ENCODE results near the gene ZNF407.

Gene ZNF407

GRCh38 chr18:74775239-74775638 lies 177.6 kb downstream of the ZNF407 start:
- in situ Hi-C loops (cut with MboI; ENCODE audit: low sequenced_read_pairs) = no loop called here

- in situ Hi-C loops (cut with MboI; ENCODE audit: low sequenced_read_pairs) = no loop called here
Observed at GRCh38 chr18:74778191-74778847, 180.6 kb downstream of the ZNF407 start.

GRCh38 chr18:74784752-74785151 lies 187.1 kb downstream of the ZNF407 start:
- in situ Hi-C loops (cut with MboI; ENCODE audit: low sequenced_read_pairs) = no loop called here

- in situ Hi-C loops (cut with MboI; ENCODE audit: low sequenced_read_pairs) = no loop called here
Observed at GRCh38 chr18:74785632-74786031, 188.0 kb downstream of the ZNF407 start.

GRCh38 chr18:74788657-74789056 lies 191.0 kb downstream of the ZNF407 start:
- in situ Hi-C loops (cut with MboI; ENCODE audit: low sequenced_read_pairs) = no loop called here

- in situ Hi-C loops (cut with MboI; ENCODE audit: low sequenced_read_pairs) = no loop called here
Observed at GRCh38 chr18:74789078-74789477, 191.4 kb downstream of the ZNF407 start.

GRCh38 chr18:74790451-74790850 lies 192.8 kb downstream of the ZNF407 start:
- in situ Hi-C loops (cut with MboI; ENCODE audit: low sequenced_read_pairs) = no loop called here

- in situ Hi-C loops (cut with MboI; ENCODE audit: low sequenced_read_pairs) = no loop called here
Observed at GRCh38 chr18:74791501-74792194, 194.0 kb downstream of the ZNF407 start.

- in situ Hi-C loops (cut with MboI; ENCODE audit: low sequenced_read_pairs) = no loop called here
Observed at GRCh38 chr18:74793746-74794145, 196.1 kb downstream of the ZNF407 start.

GRCh38 chr18:74795751-74796150 lies 198.1 kb downstream of the ZNF407 start:
- in situ Hi-C loops (cut with MboI; ENCODE audit: low sequenced_read_pairs) = no loop called here

- in situ Hi-C loops (cut with MboI; ENCODE audit: low sequenced_read_pairs) = no loop called here
Observed at GRCh38 chr18:74796211-74796610, 198.5 kb downstream of the ZNF407 start.

GRCh38 chr18:74796841-74797576 lies 199.3 kb downstream of the ZNF407 start:
- in situ Hi-C loops (cut with MboI; ENCODE audit: low sequenced_read_pairs) = no loop called here

GRCh38 chr18:74797577-74798151 lies 200.0 kb downstream of the ZNF407 start:
- in situ Hi-C loops (cut with MboI; ENCODE audit: low sequenced_read_pairs) = no loop called here

- in situ Hi-C loops (cut with MboI; ENCODE audit: low sequenced_read_pairs) = no loop called here
Observed at GRCh38 chr18:74799542-74799941, 201.9 kb downstream of the ZNF407 start.

- in situ Hi-C loops (cut with MboI; ENCODE audit: low sequenced_read_pairs) = no loop called here
Observed at GRCh38 chr18:74800098-74800497, 202.4 kb downstream of the ZNF407 start.

- in situ Hi-C loops (cut with MboI; ENCODE audit: low sequenced_read_pairs) = no loop called here
Observed at GRCh38 chr18:74803117-74803516, 205.4 kb downstream of the ZNF407 start.

GRCh38 chr18:74803769-74804168 lies 206.1 kb downstream of the ZNF407 start:
- in situ Hi-C loops (cut with MboI; ENCODE audit: low sequenced_read_pairs) = no loop called here

GRCh38 chr18:74804677-74805076 lies 207.0 kb downstream of the ZNF407 start:
- in situ Hi-C loops (cut with MboI; ENCODE audit: low sequenced_read_pairs) = no loop called here

- in situ Hi-C loops (cut with MboI; ENCODE audit: low sequenced_read_pairs) = no loop called here
Observed at GRCh38 chr18:74806073-74806472, 208.4 kb downstream of the ZNF407 start.

GRCh38 chr18:74806700-74807416 lies 209.2 kb downstream of the ZNF407 start:
- in situ Hi-C loops (cut with MboI; ENCODE audit: low sequenced_read_pairs) = no loop called here

- in situ Hi-C loops (cut with MboI; ENCODE audit: low sequenced_read_pairs) = no loop called here
Observed at GRCh38 chr18:74817576-74817975, 219.9 kb downstream of the ZNF407 start.

Measured in hTERT RPE-1 (cell line).